DOHH2 (cell line): ENCODE data around the gene DDN.

Experiments used
- H3F3A ChIP-seq: fragments of 200-600 bp; sonication (generic), shearing (Covaris generic); 2 replicates; pipeline ENCODE4 v1.6.0; 2016; ENCODE audit warnings: antibody characterized with exemption, mild to moderate bottlenecking; ENCODE audit not compliant: control insufficient read depth, insufficient read depth
- H3K27ac ChIP-seq: fragments of 200-600 bp; sonication (generic); 2 replicates; pipeline ENCODE4 v1.5.1; 2014; ENCODE audit warnings: low read depth, mild to moderate bottlenecking, low read length, moderate library complexity
- H3K27me3 ChIP-seq: fragments of 200-600 bp; sonication (generic); 2 replicates; pipeline ENCODE4 v1.6.1; 2014; ENCODE audit warnings: mild to moderate bottlenecking, low read length, mixed read lengths; ENCODE audit not compliant: control insufficient read depth
- H3K36me3 ChIP-seq: fragments of 200-600 bp; sonication (generic); 2 replicates; pipeline ENCODE4 v1.6.1; 2014; ENCODE audit warnings: mild to moderate bottlenecking, low read length, moderate library complexity, mixed read lengths; ENCODE audit not compliant: control insufficient read depth
- H3K4me1 ChIP-seq: fragments of 200-600 bp; sonication (generic); 2 replicates; pipeline ENCODE4 v1.6.1; 2014; ENCODE audit warnings: mild to moderate bottlenecking, low read length, mixed read lengths; ENCODE audit not compliant: control insufficient read depth
- H3K4me2 ChIP-seq: fragments of 200-600 bp; sonication (generic); 2 replicates; pipeline ENCODE4 v1.6.0; 2014; ENCODE audit warnings: mild to moderate bottlenecking, low read length, moderate library complexity
- H3K4me3 ChIP-seq: fragments of 200-600 bp; sonication (generic); 2 replicates; pipeline ENCODE4 v1.5.1; 2014; ENCODE audit warnings: mild to moderate bottlenecking, low read length, mixed read lengths
- H3K79me2 ChIP-seq: fragments of 200-600 bp; sonication (generic); 2 replicates; pipeline ENCODE4 v1.6.1; 2014; ENCODE audit warnings: mild to moderate bottlenecking, low read length, mixed read lengths; ENCODE audit not compliant: control insufficient read depth
- H3K9me2 ChIP-seq: fragments of 200-600 bp; sonication (generic); replicated peaks from 2 replicates; pipeline ENCODE4 v1.6.1; 2014; ENCODE audit warnings: mild to moderate bottlenecking, low read length, mixed read lengths; ENCODE audit not compliant: control insufficient read depth
- H3K9me3 ChIP-seq: fragments of 200-600 bp; sonication (generic); 2 replicates; pipeline ENCODE4 v1.6.1; 2014; ENCODE audit warnings: antibody characterized with exemption, low read length, mixed read lengths; ENCODE audit not compliant: control insufficient read depth, insufficient read depth
- H4K20me1 ChIP-seq: fragments of 200-600 bp; sonication (generic); 2 replicates; pipeline ENCODE4 v1.6.0; 2014; ENCODE audit warnings: low read depth, mild to moderate bottlenecking, antibody characterized with exemption, low read length, moderate library complexity; ENCODE audit not compliant: control insufficient read depth, insufficient read depth
- CTCF ChIP-seq: fragments of 200-600 bp; sonication (generic); IDR thresholded peaks from one replicate; pipeline ENCODE4 v1.5.1; 2014; ENCODE audit warnings: antibody characterized with exemption, mild to moderate bottlenecking, low read depth, low read length; ENCODE audit not compliant: poor library complexity, severe bottlenecking
- EZH2phosphoT487 ChIP-seq: fragments of 200-600 bp; sonication (generic); IDR thresholded peaks from 2 replicates; pipeline ENCODE4 v1.6.1; 2017; ENCODE audit warnings: borderline replicate concordance, mild to moderate bottlenecking, antibody characterized with exemption, low read length, moderate library complexity, mixed read lengths

The DDN gene

GRCh38 chr12:49033611-49034285, 34.6 kb upstream of the DDN start:
- Histone ChIP-seq H3F3A (no peaks in the 10 kb centered on the region), H3K27me3 (no peaks in the 10 kb centered on the region), H3K27ac (no peak overlapping the region), H3K9me2 (no peaks in the 10 kb centered on the region), H3K9me3 (no peaks in the 10 kb centered on the region), H4K20me1 (peaks cover 4% of the 10 kb centered on the region; the same call in 1 of the 2 replicates), H3K36me3 (peaks cover 97% of the 10 kb centered on the region), H3K4me2 (no peak overlapping the region), H3K79me2 (no peaks in the 10 kb centered on the region), H3K4me1 (no peaks in the 10 kb centered on the region), H3K4me3 (no peak overlapping the region)
- TF ChIP-seq EZH2phosphoT487: no peak
- no peak for TF ChIP-seq CTCF

GRCh38 chr12:49032679-49033447, 33.7 kb upstream of the DDN start:
- Histone ChIP-seq H3K4me2 (no peak overlapping the region), H3K36me3 (peaks cover 97% of the 10 kb centered on the region), H3F3A (no peaks in the 10 kb centered on the region), H3K4me1 (no peaks in the 10 kb centered on the region), H3K4me3 (no peak overlapping the region), H3K9me2 (no peaks in the 10 kb centered on the region), H3K9me3 (no peaks in the 10 kb centered on the region), H3K79me2 (no peaks in the 10 kb centered on the region), H4K20me1 (peaks cover 4% of the 10 kb centered on the region; the same call in 1 of the 2 replicates), H3K27ac (no peak overlapping the region), H3K27me3 (no peaks in the 10 kb centered on the region)
- TF ChIP-seq CTCF: no peak
- TF ChIP-seq EZH2phosphoT487: no peak

- H3K4me1 ChIP-seq: no peaks in the 10 kb centered on the region
- H3K9me3 ChIP-seq: no peaks in the 10 kb centered on the region
- H3K4me2 ChIP-seq: no peak overlapping the region
- no peaks in the 10 kb centered on the region for H3F3A ChIP-seq
- TF ChIP-seq CTCF (no peak), EZH2phosphoT487 (no peak)
- H3K27ac ChIP-seq: no peak overlapping the region
- no peaks in the 10 kb centered on the region for H3K27me3 ChIP-seq
- H3K9me2 ChIP-seq: no peaks in the 10 kb centered on the region
- no peak overlapping the region for H3K4me3 ChIP-seq
- no peaks in the 10 kb centered on the region for H3K79me2 ChIP-seq
- peaks cover 96% of the 10 kb centered on the region for H3K36me3 ChIP-seq
- H4K20me1 ChIP-seq: peaks cover 4% of the 10 kb centered on the region; the same call in 1 of the 2 replicates
These were observed 33.1 kb upstream of the DDN start for GRCh38 chr12:49032276-49032675.
